Heart left ventricle (tissue), 16 donors: ENCODE results near the gene VDAC1. TPM values are rescaled to one million over a fixed set of nuclear protein-coding genes. Genes with fewer than 3 reads are reported as not detected.
A peak's percentile ranks its signal among the peaks of the same experiment; 100 is the strongest.

Source experiments
- ATAC-seq, 4 donors: fragments of 200-7000 bp; cut with Tn5 transposase; one replicate each; pipeline ENCODE4 v1.9.1; 2020 to 2022; ENCODE audit warnings: moderate library complexity in 4 of 4, mild to moderate bottlenecking in 3 of 4, moderate number of reproducible peaks in 1 of 4
- DNase-seq, 5 donors: peaks; one replicate each; pipeline ENCODE4 v3.0.0-alpha.2; 2020
- H3K27ac ChIP-seq, 12 donors: fragments of 200-600 bp; sonication (generic) in 4 of 12; one replicate each; pipeline versions ENCODE4 v1.5.0 to v1.8.0; 2016 to 2022; ENCODE audit warnings: mild to moderate bottlenecking in 2 of 12
- H3K27me3 ChIP-seq, 9 donors: fragments of 200-600 bp; sonication (generic) in 2 of 9; one replicate each; pipeline versions ENCODE4 v1.5.1 to v1.8.0; 2016 to 2022; ENCODE audit warnings: mild to moderate bottlenecking in 3 of 9
- H3K36me3 ChIP-seq, 9 donors: fragments of 200-600 bp; sonication (generic) in 2 of 9; one replicate each; pipeline versions ENCODE4 v1.5.0 to v1.8.0; 2018 to 2022; ENCODE audit warnings: mild to moderate bottlenecking in 2 of 9
- H3K4me1 ChIP-seq, 12 donors: fragments of 200-600 bp; sonication (generic) in 4 of 12; one replicate each; pipeline versions ENCODE4 v1.5.0 to v1.8.0; 2016 to 2022; ENCODE audit warnings: mild to moderate bottlenecking in 3 of 12
- H3K4me3 ChIP-seq, 12 donors: fragments of 200-600 bp; sonication (generic) in 4 of 12; one replicate each; pipeline versions ENCODE4 v1.5.0 to v1.8.0; 2017 to 2022; ENCODE audit warnings: mild to moderate bottlenecking in 9 of 12, moderate library complexity in 4 of 12
- H3K9me3 ChIP-seq, 12 donors: fragments of 200-600 bp; sonication (generic) in 4 of 12; one replicate each; pipeline versions ENCODE4 v1.5.0 to v1.8.0; 2016 to 2022; ENCODE audit warnings: mild to moderate bottlenecking in 1 of 12
- CTCF ChIP-seq, 12 donors: fragments of 200-600 bp; sonication (generic) in 4 of 12; IDR thresholded peaks; one replicate each; pipeline versions ENCODE4 v1.5.0 to v1.8.0; 2018 to 2022; ENCODE audit warnings: antibody characterized with exemption in 12 of 12, mild to moderate bottlenecking in 5 of 12
- POLR2A ChIP-seq, 2 donors: fragments of 450-650 bp; IDR thresholded peaks; one replicate each; pipeline ENCODE4 v1.6.1; 2017; ENCODE audit warnings: antibody characterized with exemption in 2 of 2, mild to moderate bottlenecking in 2 of 2, moderate library complexity in 2 of 2
- WGBS, 4 donors: extraction: QIAGEN DNeasy Blood & Tissue Kit in 2 of 4; methylation state at CpG; one replicate each; pipeline versions ENCODE4 v1.1.5 to v1.1.7; 2013 to 2018; 5-methylcytosine and 5-hydroxymethylcytosine counted together
- intact Hi-C, 10 donors: fragments of 100-400 bp; cut with DNase I; formaldehyde crosslinking; loops; one replicate each; pipeline versions ENCODE4 v1.11.1 to v1.14.2; 2022
- polyA plus RNA-seq, 2 donors: library from polyadenylated mRNA; stranded (reverse); fragments of 200-250 nt; gene quantifications; one replicate each; pipeline ENCODE4 v1.2.3, GENCODE V29; 2013
- total RNA-seq, 9 donors: library from RNA; depleted of rRNA in 2 of 9; stranded (reverse); fragments of >200 nt in 2 of 9; fragmentation: NEBNext Ultra II Directional in 3 of 9; extraction: Animal tissue kit (Norgen Biotek cat#: 25700) in 3 of 9; gene quantifications; one replicate each; pipeline versions ENCODE4 v1.1.0 to v1.2.4, GENCODE V29; 2016 to 2023
- donor health status: ischemic (EF 13 %, LVEDD 7.1; RV severe dilation, severe dysfunction).
- donor health status: healthy with polysubstance abuse.
- donor health status: DM: no; HTN: yes; CAD: no.
- donor health status: DM: no; HTN: no; CAD: no.
- donor health status: ischemic (EF 25% LVEDD 6.9; RV normal size, moderate dysfunction).
- donor health status: ischemic (EF 25% LVEDD 5.7; RV mildly dilated, moderate dysfunction).
- donor health status: healthy.
- donor health status: DM: yes; HTN: yes; CAD: no.
- donor health status: ischemic (EF 35%, LVEDD 5.7; RV mildly dilated, moderate dysfunction).
- donor health status: nonischemic (EF 11% LVEDD 7.7; RV severe dilation, severe dysfunction).
- donor health status: DM: yes; HTN: yes; CAD: no.
- donor health status: PGD.
- donor health status: ischemic (EF 29% LVEDD 5.4; RV normal size, mild dysfunction).
- donor health status: nonischemic (EF 23%, LVEDD 6.1; RV moderate dilation, normal function).

The VDAC1 gene
- total and polyA plus RNA-seq, 11 donors: 379 to 596 (median 442) TPM

DNA sequence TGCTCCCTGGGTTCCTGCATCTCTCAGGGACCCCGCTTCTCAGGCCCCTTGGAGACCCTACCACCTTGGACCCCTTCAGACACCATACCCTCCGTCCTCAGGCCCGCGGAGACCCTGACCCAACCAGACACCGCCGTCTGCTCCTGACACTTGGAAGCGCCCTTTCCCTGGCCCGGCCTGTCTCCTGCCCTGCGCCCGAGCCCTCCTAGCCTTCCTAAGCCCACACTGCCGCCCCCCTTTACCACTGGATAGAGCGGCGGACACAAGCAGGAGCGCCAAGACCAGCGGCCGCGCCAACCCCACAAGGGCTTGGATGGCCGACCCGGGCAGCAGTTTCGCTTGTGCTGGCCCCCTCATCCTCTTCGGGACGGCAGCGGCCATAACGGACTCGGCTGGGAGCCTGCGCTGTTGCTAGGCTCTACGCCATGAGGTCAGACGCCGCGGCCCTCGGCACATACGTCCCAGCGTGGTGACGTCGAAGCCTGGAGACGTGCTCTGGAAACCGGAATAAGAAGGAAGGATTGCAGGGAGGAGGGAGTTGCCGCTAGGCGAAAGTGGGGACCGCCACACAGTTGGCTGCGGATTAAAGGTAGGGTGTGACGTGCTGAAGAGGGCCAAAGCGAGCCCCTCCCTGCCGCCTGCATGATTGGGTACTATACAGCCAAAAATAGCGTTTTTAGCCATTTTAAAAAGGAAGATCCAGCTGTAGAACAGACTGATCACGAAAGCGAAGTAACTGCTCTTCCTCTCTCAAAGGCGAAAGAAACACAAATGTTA lies 36.4 kb downstream of the VDAC1 start, which contains the start of gene C5orf15:
Gene C5orf15, minus strand, starts transcription at position 422 of the 777 bp plus-strand sequence. Its CDS starts 41 bp downstream, at position 381.
- peak; percentile 95 to 98 (median 97) for DNase-seq
- Histone ChIP-seq H3K36me3 (peaks cover 0 to 38% (median 24%) of the 10 kb centered on the region in 9 donors), H3K27ac (peak within 1 kb of the TSS; percentile 88 to 98 (median 94)), H3K9me3 (peaks cover 0 to 5% (median 0%) of the 10 kb centered on the region in 12 donors), H3K27me3 (no peaks in the 10 kb centered on the region), H3K4me3 (peak within 1 kb of the TSS; percentile 70 to 96 (median 84)), H3K4me1 (peaks cover 0 to 37% (median 28%) of the 10 kb centered on the region in 12 donors)
- TF ChIP-seq POLR2A (IDR thresholded peaks at IDR 0.05): peak; percentile 73 to 93
- TF ChIP-seq CTCF (IDR thresholded peaks at IDR 0.05): peak in 8 of 12 donors; percentile 10 to 37 (median 24)
- intact Hi-C loops: loop anchor here in 1 of 10 donors (5.0 kb wide), 1 partner anchor 34 kb away; the partner anchor contains the start of gene VDAC1
- peak; percentile 98 to 99 (median 98) for ATAC-seq
- 0 to 1% (median 0%) methylated on average over 25 to 48 of the region's 48 CpGs for WGBS, 4 donors

DNA sequence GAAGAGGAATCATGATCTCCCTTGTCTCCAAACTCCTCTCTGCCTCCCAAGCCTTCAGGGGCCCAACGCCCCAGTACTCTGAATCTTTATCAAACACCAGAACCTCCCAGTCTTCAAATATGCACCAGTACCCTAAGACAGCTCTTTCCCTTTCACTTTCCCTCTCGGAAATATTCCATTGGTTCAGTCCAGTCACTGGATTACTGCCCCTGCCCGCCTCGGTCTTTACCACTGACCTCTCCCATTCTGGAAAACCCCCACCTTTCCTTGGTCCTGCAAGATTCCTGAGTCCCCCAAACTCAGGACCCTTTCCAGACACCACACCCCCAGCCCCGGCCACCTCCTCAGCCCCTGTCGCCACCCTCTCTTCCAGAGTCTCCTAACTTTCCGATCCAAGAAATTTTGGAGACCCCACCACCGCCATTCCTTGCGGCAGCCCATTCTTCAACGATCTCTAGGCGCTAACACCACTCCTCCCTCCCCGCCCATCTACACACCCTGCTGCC lies 37.0 kb downstream of the VDAC1 start:
- H3K27me3 ChIP-seq: no peaks in the 10 kb centered on the region
- intact Hi-C loops: loop anchor here in 1 of 10 donors (5.0 kb wide), 1 partner anchor 35 kb away; the partner anchor contains the start of gene VDAC1
- WGBS, 4 donors: 0 to 2% (median 1%) methylated on average over 12 of the region's 12 CpGs

DNA sequence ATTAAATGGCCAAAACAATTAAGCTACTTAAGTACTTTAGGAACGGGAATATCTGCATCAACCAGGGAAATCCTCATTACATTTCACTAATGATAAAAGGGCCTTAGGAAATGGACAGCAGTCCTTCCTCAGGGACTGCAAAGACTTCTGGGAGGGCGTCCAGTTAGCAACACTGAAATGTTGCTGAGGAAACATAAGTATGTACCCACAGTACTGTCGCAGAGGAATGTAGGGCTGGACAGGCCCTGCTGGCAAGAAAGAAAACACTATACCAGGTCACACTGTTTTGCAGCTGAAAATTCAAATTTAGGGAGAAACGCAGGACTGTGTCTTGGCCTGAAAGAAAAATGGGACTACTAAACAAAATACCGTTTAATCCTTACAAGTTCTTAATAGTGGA lies 37.7 kb downstream of the VDAC1 start:
- Histone ChIP-seq H3K4me3 (peak overlapping the region in 9 of 12 donors; percentile 70 to 96 (median 84)), H3K9me3 (peaks cover 0 to 8% (median 0%) of the 10 kb centered on the region in 12 donors), H3K27me3 (no peaks in the 10 kb centered on the region), H3K36me3 (peaks cover 0 to 27% (median 11%) of the 10 kb centered on the region in 9 donors), H3K4me1 (peaks cover 0 to 49% (median 40%) of the 10 kb centered on the region in 12 donors), H3K27ac (peak overlapping the region; percentile 88 to 98 (median 94))
- no peak for DNase-seq
- WGBS, 4 donors: 43 to 60% (median 52%) methylated on average over 5 of the region's 5 CpGs
- TF ChIP-seq CTCF (IDR thresholded peaks at IDR 0.05) (no peak), POLR2A (IDR thresholded peaks at IDR 0.05) (no peak)
- intact Hi-C loops: loop anchor here in 1 of 10 donors (5.0 kb wide), 1 partner anchor 35 kb away; the partner anchor contains the start of gene VDAC1
- ATAC-seq: peak; percentile 34 to 62 (median 45)

More for the DNA sequence above, 37.0 kb downstream of the VDAC1 start:
- TF ChIP-seq POLR2A (IDR thresholded peaks at IDR 0.05) (no peak), CTCF (IDR thresholded peaks at IDR 0.05) (no peak)
- ATAC-seq: peak in 3 of 4 donors; percentile 16 to 47 (median 39)
- DNase-seq: peak in 2 of 5 donors; percentile 30 to 33
- Histone ChIP-seq H3K9me3 (peaks cover 0 to 8% (median 0%) of the 10 kb centered on the region in 12 donors), H3K4me3 (peak overlapping the region; percentile 70 to 96 (median 84)), H3K27ac (peak overlapping the region; percentile 88 to 98 (median 94)), H3K36me3 (peaks cover 0 to 33% (median 18%) of the 10 kb centered on the region in 9 donors), H3K4me1 (peaks cover 0 to 43% (median 34%) of the 10 kb centered on the region in 12 donors)
